SH-SY5Y (cell line): Measurements from ENCODE around the gene WWOX.

Experiments
- GATA2 ChIP-seq: IDR thresholded peaks from 2 replicates; pipeline ENCODE4 v1.6.1; 2011; ENCODE audit warnings: mild to moderate bottlenecking, low read depth, low read length
- GATA3 ChIP-seq: IDR thresholded peaks from 2 replicates; pipeline ENCODE4 v1.6.1; 2011; ENCODE audit warnings: low read depth, mild to moderate bottlenecking, low read length, moderate library complexity

DNA sequence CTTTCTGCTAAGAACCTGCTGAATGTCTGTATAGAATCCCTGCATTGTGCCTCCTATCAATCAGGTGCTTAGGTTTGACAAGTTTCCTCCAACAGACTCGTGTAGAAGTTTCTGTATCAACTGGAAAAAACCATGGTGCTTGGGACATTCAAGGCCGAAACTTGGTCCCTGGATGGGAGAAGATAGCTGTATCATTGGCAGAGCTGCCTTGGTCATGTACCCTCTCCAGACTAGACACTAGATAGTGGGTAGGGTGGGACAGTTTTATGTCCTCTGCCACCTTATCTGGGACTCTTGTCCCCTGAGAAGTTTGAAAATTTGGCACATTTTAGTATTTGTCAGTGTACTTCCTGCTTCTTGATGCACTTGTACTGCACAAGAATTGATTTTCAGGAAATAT is 520.8 kb downstream of the WWOX start:
- no peak for TF ChIP-seq GATA3
- TF ChIP-seq GATA2 = no peak
